GM23338 (cell line): ENCODE data around the gene APLN. TPM values are rescaled to one million over a fixed set of nuclear protein-coding genes. Genes with fewer than 3 reads are reported as not detected.

Experiments used
- ATAC-seq: fragments of 200-7000 bp; cut with Tn5 transposase; 3 replicates; pipeline ENCODE4 v1.9.1; 2020
- DNase-seq: peaks from one replicate; pipeline ENCODE4 v3.0.0-alpha.2; 2015; ENCODE audit warnings: low spot score
- H2AFZ ChIP-seq: fragments of 200-600 bp; sonication (generic); 2 replicates; pipeline ENCODE4 v1.8.0; 2016; ENCODE audit warnings: antibody characterized with exemption, mild to moderate bottlenecking, moderate library complexity
- H3F3A ChIP-seq: fragments of 200-600 bp; sonication (generic); replicated peaks from 2 replicates; pipeline ENCODE4 v1.8.0; 2017; ENCODE audit warnings: antibody characterized with exemption, mixed run types, low read depth
- H3K27ac ChIP-seq: fragments of 200-600 bp; sonication (generic); 2 replicates; pipeline ENCODE4 v1.6.1; 2016; ENCODE audit warnings: low read depth
- H3K27me3 ChIP-seq: fragments of 200-600 bp; sonication (generic); 2 replicates; pipeline ENCODE4 v1.8.0; 2016; ENCODE audit warnings: mild to moderate bottlenecking, mixed run types, moderate library complexity; ENCODE audit not compliant: insufficient read depth
- H3K36me3 ChIP-seq: fragments of 200-600 bp; sonication (generic); 2 replicates; pipeline ENCODE4 v1.8.0; 2016; ENCODE audit warnings: mild to moderate bottlenecking; ENCODE audit not compliant: insufficient read depth
- H3K4me1 ChIP-seq: fragments of 200-600 bp; sonication (generic); 2 replicates; pipeline ENCODE4 v1.8.0; 2016; ENCODE audit warnings: mild to moderate bottlenecking, moderate library complexity; ENCODE audit not compliant: insufficient read depth
- H3K4me2 ChIP-seq: fragments of 200-600 bp; sonication (generic); 2 replicates; pipeline ENCODE4 v1.7.1; 2017; ENCODE audit warnings: mixed run types
- H3K4me3 ChIP-seq: fragments of 200-600 bp; sonication (generic); 2 replicates; pipeline ENCODE4 v1.6.1; 2016; ENCODE audit warnings: mixed run types
- H3K79me2 ChIP-seq: fragments of 200-600 bp; sonication (generic); replicated peaks from 2 replicates; pipeline ENCODE4 v1.8.0; 2017; ENCODE audit warnings: mild to moderate bottlenecking; ENCODE audit not compliant: insufficient read depth
- H3K9me2 ChIP-seq: fragments of 200-600 bp; sonication (generic); 2 replicates; pipeline ENCODE4 v1.8.0; 2017; ENCODE audit not compliant: insufficient read depth
- H4K20me1 ChIP-seq: fragments of 200-600 bp; sonication (generic); replicated peaks from 2 replicates; pipeline ENCODE4 v1.8.0; 2017; ENCODE audit warnings: mild to moderate bottlenecking; ENCODE audit not compliant: insufficient read depth
- H3K27ac Mint-ChIP-seq: 2 replicates; pipeline ENCODE4 v1.8.0; 2020; ENCODE audit warnings: inconsistent platforms, mild to moderate bottlenecking, moderate library complexity, mixed read lengths
- H3K27me3 Mint-ChIP-seq: 3 replicates; pipeline ENCODE4 v1.8.0; 2022; ENCODE audit warnings: low read depth, mild to moderate bottlenecking, moderate library complexity, mixed read lengths, inconsistent platforms; ENCODE audit not compliant: insufficient read depth, poor library complexity
- H3K36me3 Mint-ChIP-seq: 3 replicates; pipeline ENCODE4 v1.8.0; 2021; ENCODE audit warnings: low read depth, mild to moderate bottlenecking, inconsistent platforms, moderate library complexity, mixed read lengths
- H3K4me1 Mint-ChIP-seq: 3 replicates; pipeline ENCODE4 v1.8.0; 2020; ENCODE audit warnings: mild to moderate bottlenecking, inconsistent platforms, mixed read lengths
- H3K4me3 Mint-ChIP-seq: 3 replicates; pipeline ENCODE4 v1.8.0; 2021; ENCODE audit warnings: moderate library complexity, mild to moderate bottlenecking, inconsistent platforms, mixed read lengths
- H3K9me3 Mint-ChIP-seq: 3 replicates; pipeline ENCODE4 v1.8.0; 2020; ENCODE audit warnings: moderate library complexity, mild to moderate bottlenecking, inconsistent platforms, mixed read lengths
- CREB1 ChIP-seq: fragments of 250-450 bp; sonication (Bioruptor Pico); IDR thresholded peaks from 2 replicates; pipeline ENCODE4 v1.5.0; 2020; ENCODE audit warnings: low read depth, mild to moderate bottlenecking, moderate library complexity
- EZH2 ChIP-seq: fragments of 200-600 bp; sonication (generic); IDR thresholded peaks from one replicate; pipeline ENCODE4 v1.8.0; 2017; ENCODE audit warnings: antibody characterized with exemption, mild to moderate bottlenecking, low read depth; ENCODE audit not compliant: unreplicated experiment
- EZH2phosphoT487 ChIP-seq: fragments of 200-600 bp; sonication (generic); IDR thresholded peaks from one replicate; pipeline ENCODE4 v1.8.1; 2018; ENCODE audit warnings: antibody characterized with exemption; ENCODE audit not compliant: unreplicated experiment
- JUNB ChIP-seq: IDR thresholded peaks from one replicate; pipeline ENCODE4 v1.6.1; 2016; ENCODE audit warnings: antibody characterized with exemption; ENCODE audit not compliant: unreplicated experiment
- NANOG ChIP-seq: IDR thresholded peaks from 2 replicates; pipeline ENCODE4 v1.6.1; 2016; ENCODE audit warnings: antibody characterized with exemption, borderline replicate concordance
- POLR2AphosphoS5 ChIP-seq: IDR thresholded peaks from 2 replicates; pipeline ENCODE4 v1.6.1; 2016; ENCODE audit warnings: antibody characterized with exemption, low read depth
- STAT1 ChIP-seq: IDR thresholded peaks from one replicate; pipeline ENCODE4 v1.6.1; 2016; ENCODE audit warnings: antibody characterized with exemption; ENCODE audit not compliant: unreplicated experiment
- ZNF114 ChIP-seq: fragments of 250-450 bp; sonication (Bioruptor Pico); IDR thresholded peaks from 2 replicates; pipeline ENCODE4 v1.5.0; 2020; ENCODE audit warnings: mild to moderate bottlenecking, moderate library complexity
- ZNF331 ChIP-seq: fragments of 250-450 bp; sonication (Bioruptor Pico); IDR thresholded peaks from 2 replicates; pipeline ENCODE4 v1.5.0; 2020; ENCODE audit warnings: low read depth, mild to moderate bottlenecking, moderate library complexity
- polyA plus RNA-seq: library from polyadenylated mRNA; unstranded; fragments of >200 nt; fragmentation: Nextera tagmentation; extraction: Ambion mirVana; gene quantifications from 2 replicates; pipeline ENCODE4 v1.2.1, GENCODE V29; 2016
- total RNA-seq: library from RNA; depleted of rRNA; stranded (reverse); fragments of >200 nt; shearing (Covaris generic); gene quantifications from 2 replicates; pipeline ENCODE4 v1.2.3, GENCODE V29; 2014
- TF ChIP-seq, protein P1 (sequence below): fragments of 250-450 bp; sonication (Bioruptor Pico); IDR thresholded peaks from 2 replicates; pipeline ENCODE4 v1.5.0; 2020; ENCODE audit warnings: mild to moderate bottlenecking, moderate library complexity
- TF ChIP-seq, protein P2 (sequence below): IDR thresholded peaks from one replicate; pipeline ENCODE4 v1.6.1; 2018; ENCODE audit warnings: antibody characterized with exemption; ENCODE audit not compliant: unreplicated experiment
- TF ChIP-seq, protein P3 (sequence below), 2 experiments: fragments of 200-600 bp in 1 of 2; sonication (generic) in 1 of 2; conservative IDR thresholded peaks; 2 replicates each; pipeline versions ENCODE4 v1.5.1 to v1.6.1; 2016 to 2017; ENCODE audit warnings: antibody characterized with exemption in 2 of 2, low read depth in 2 of 2, mild to moderate bottlenecking in 2 of 2, moderate library complexity in 1 of 2
- TF ChIP-seq, protein P4 (sequence below): IDR thresholded peaks from 2 replicates; pipeline ENCODE4 v1.6.1; 2016; ENCODE audit warnings: antibody characterized with exemption

Gene APLN
- total and polyA plus RNA-seq, 2 experiments from 2014 or later, result 0.49 to 0.60 TPM

DNA sequence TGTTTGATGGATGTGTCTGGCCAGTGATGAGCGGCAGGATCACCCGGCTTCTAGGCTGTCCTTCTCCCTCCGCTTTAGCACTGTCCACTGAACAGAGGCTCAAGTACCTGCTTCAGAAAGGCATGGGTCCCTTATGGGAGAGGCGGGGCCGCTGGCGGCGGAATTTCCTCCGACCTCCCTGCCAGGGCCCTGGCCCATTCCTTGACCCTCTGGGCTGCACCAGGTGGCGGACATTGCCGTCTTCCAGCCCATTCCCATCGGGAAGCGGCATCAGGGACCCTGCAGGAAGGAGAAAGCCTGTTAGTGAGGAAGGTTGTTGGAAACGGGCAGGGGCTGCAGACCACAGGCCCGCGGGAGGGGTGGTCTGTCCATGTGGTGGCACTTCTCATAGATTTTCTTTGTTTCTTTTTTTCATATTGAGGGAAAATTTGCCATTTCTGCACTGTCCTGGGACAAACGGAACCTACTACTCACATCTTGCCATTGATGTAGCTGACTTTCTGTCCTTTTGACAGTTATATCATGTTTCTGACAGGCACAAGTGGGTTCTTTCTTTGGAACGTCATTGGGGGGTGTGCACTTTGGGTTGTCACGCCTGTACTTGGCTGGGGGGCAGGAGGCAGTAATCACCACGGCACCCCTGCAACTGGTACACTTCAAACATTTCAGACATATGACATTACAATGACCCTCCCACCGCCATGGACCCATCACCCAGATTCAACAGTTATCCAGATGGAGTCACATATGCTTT is 6.1 kb downstream of the APLN start:
- Histone ChIP-seq H4K20me1 (no peaks in the 10 kb centered on the region), H3K36me3 (no peaks in the 10 kb centered on the region), H3K4me1 (no peaks in the 10 kb centered on the region), H3K4me2 (no peak overlapping the region), H2AFZ (no peak overlapping the region), H3K79me2 (no peaks in the 10 kb centered on the region), H3K4me3 (no peak overlapping the region), H3K27ac (no peak overlapping the region), H3K9me2 (no peaks in the 10 kb centered on the region), H3F3A (no peaks in the 10 kb centered on the region), H3K27me3 (peaks cover 26% of the 10 kb centered on the region)
- H3K4me1 Mint-ChIP-seq, result peaks cover 13% of the 10 kb centered on the region
- no peaks in the 10 kb centered on the region for H3K36me3 Mint-ChIP-seq
- H3K4me3 Mint-ChIP-seq, result no peak overlapping the region
- peaks cover 30% of the 10 kb centered on the region for H3K27me3 Mint-ChIP-seq
- no peak for ATAC-seq
- no peaks in the 10 kb centered on the region for H3K9me3 Mint-ChIP-seq
- no peak for DNase-seq
- no peak for TF ChIP-seq CREB1 (CRISPR knock-in tag)
- no peak for TF ChIP-seq JUNB
- TF ChIP-seq, protein P1, sequence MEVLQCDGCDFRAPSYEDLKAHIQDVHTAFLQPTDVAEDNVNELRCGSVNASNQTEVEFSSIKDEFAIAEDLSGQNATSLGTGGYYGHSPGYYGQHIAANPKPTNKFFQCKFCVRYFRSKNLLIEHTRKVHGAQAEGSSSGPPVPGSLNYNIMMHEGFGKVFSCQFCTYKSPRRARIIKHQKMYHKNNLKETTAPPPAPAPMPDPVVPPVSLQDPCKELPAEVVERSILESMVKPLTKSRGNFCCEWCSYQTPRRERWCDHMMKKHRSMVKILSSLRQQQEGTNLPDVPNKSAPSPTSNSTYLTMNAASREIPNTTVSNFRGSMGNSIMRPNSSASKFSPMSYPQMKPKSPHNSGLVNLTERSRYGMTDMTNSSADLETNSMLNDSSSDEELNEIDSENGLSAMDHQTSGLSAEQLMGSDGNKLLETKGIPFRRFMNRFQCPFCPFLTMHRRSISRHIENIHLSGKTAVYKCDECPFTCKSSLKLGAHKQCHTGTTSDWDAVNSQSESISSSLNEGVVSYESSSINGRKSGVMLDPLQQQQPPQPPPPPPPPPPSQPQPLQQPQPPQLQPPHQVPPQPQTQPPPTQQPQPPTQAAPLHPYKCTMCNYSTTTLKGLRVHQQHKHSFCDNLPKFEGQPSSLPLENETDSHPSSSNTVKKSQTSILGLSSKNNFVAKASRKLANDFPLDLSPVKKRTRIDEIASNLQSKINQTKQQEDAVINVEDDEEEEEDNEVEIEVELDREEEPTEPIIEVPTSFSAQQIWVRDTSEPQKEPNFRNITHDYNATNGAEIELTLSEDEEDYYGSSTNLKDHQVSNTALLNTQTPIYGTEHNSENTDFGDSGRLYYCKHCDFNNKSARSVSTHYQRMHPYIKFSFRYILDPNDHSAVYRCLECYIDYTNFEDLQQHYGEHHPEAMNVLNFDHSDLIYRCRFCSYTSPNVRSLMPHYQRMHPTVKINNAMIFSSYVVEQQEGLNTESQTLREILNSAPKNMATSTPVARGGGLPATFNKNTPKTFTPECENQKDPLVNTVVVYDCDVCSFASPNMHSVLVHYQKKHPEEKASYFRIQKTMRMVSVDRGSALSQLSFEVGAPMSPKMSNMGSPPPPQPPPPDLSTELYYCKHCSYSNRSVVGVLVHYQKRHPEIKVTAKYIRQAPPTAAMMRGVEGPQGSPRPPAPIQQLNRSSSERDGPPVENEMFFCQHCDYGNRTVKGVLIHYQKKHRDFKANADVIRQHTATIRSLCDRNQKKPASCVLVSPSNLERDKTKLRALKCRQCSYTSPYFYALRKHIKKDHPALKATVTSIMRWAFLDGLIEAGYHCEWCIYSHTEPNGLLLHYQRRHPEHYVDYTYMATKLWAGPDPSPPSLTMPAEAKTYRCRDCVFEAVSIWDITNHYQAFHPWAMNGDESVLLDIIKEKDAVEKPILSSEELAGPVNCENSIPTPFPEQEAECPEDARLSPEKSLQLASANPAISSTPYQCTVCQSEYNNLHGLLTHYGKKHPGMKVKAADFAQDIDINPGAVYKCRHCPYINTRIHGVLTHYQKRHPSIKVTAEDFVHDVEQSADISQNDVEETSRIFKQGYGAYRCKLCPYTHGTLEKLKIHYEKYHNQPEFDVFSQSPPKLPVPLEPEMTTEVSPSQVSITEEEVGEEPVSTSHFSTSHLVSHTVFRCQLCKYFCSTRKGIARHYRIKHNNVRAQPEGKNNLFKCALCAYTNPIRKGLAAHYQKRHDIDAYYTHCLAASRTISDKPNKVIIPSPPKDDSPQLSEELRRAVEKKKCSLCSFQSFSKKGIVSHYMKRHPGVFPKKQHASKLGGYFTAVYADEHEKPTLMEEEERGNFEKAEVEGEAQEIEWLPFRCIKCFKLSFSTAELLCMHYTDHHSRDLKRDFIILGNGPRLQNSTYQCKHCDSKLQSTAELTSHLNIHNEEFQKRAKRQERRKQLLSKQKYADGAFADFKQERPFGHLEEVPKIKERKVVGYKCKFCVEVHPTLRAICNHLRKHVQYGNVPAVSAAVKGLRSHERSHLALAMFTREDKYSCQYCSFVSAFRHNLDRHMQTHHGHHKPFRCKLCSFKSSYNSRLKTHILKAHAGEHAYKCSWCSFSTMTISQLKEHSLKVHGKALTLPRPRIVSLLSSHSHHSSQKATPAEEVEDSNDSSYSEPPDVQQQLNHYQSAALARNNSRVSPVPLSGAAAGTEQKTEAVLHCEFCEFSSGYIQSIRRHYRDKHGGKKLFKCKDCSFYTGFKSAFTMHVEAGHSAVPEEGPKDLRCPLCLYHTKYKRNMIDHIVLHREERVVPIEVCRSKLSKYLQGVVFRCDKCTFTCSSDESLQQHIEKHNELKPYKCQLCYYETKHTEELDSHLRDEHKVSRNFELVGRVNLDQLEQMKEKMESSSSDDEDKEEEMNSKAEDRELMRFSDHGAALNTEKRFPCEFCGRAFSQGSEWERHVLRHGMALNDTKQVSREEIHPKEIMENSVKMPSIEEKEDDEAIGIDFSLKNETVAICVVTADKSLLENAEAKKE (CRISPR knock-in tag), result no peak
- TF ChIP-seq EZH2phosphoT487, result no peak
- TF ChIP-seq, protein P2, sequence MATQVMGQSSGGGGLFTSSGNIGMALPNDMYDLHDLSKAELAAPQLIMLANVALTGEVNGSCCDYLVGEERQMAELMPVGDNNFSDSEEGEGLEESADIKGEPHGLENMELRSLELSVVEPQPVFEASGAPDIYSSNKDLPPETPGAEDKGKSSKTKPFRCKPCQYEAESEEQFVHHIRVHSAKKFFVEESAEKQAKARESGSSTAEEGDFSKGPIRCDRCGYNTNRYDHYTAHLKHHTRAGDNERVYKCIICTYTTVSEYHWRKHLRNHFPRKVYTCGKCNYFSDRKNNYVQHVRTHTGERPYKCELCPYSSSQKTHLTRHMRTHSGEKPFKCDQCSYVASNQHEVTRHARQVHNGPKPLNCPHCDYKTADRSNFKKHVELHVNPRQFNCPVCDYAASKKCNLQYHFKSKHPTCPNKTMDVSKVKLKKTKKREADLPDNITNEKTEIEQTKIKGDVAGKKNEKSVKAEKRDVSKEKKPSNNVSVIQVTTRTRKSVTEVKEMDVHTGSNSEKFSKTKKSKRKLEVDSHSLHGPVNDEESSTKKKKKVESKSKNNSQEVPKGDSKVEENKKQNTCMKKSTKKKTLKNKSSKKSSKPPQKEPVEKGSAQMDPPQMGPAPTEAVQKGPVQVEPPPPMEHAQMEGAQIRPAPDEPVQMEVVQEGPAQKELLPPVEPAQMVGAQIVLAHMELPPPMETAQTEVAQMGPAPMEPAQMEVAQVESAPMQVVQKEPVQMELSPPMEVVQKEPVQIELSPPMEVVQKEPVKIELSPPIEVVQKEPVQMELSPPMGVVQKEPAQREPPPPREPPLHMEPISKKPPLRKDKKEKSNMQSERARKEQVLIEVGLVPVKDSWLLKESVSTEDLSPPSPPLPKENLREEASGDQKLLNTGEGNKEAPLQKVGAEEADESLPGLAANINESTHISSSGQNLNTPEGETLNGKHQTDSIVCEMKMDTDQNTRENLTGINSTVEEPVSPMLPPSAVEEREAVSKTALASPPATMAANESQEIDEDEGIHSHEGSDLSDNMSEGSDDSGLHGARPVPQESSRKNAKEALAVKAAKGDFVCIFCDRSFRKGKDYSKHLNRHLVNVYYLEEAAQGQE, result no peak
- TF ChIP-seq EZH2, result no peak
- TF ChIP-seq, protein P3, sequence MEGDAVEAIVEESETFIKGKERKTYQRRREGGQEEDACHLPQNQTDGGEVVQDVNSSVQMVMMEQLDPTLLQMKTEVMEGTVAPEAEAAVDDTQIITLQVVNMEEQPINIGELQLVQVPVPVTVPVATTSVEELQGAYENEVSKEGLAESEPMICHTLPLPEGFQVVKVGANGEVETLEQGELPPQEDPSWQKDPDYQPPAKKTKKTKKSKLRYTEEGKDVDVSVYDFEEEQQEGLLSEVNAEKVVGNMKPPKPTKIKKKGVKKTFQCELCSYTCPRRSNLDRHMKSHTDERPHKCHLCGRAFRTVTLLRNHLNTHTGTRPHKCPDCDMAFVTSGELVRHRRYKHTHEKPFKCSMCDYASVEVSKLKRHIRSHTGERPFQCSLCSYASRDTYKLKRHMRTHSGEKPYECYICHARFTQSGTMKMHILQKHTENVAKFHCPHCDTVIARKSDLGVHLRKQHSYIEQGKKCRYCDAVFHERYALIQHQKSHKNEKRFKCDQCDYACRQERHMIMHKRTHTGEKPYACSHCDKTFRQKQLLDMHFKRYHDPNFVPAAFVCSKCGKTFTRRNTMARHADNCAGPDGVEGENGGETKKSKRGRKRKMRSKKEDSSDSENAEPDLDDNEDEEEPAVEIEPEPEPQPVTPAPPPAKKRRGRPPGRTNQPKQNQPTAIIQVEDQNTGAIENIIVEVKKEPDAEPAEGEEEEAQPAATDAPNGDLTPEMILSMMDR (conservative IDR thresholded peaks at IDR 0.05; ENCODE audit: low read depth in 2 of 2), result no peak
- no peak for TF ChIP-seq ZNF331 (CRISPR knock-in tag)
- TF ChIP-seq, protein P4, sequence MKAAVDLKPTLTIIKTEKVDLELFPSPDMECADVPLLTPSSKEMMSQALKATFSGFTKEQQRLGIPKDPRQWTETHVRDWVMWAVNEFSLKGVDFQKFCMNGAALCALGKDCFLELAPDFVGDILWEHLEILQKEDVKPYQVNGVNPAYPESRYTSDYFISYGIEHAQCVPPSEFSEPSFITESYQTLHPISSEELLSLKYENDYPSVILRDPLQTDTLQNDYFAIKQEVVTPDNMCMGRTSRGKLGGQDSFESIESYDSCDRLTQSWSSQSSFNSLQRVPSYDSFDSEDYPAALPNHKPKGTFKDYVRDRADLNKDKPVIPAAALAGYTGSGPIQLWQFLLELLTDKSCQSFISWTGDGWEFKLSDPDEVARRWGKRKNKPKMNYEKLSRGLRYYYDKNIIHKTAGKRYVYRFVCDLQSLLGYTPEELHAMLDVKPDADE, result no peak
- no peak for TF ChIP-seq NANOG
- no peak for TF ChIP-seq ZNF114 (CRISPR knock-in tag)
- no peak for TF ChIP-seq POLR2AphosphoS5
- no peak for TF ChIP-seq STAT1
- no peak overlapping the region for H3K27ac Mint-ChIP-seq
